Stimulated activated CD8-positive, alpha-beta memory T cell treated with anti-CD3 and anti-CD28 coated beads, Interleukin-15, amount 100 ng/mL, for 4 hours (primary cell): Measurements from ENCODE around the gene TM9SF2.

ENCODE experiments used
- DNase-seq, 2 donors: peaks; one replicate each; pipeline ENCODE4 v3.0.0-alpha.2; 2020; ENCODE audit warnings: low read depth in 2 of 2

Gene TM9SF2

DNA sequence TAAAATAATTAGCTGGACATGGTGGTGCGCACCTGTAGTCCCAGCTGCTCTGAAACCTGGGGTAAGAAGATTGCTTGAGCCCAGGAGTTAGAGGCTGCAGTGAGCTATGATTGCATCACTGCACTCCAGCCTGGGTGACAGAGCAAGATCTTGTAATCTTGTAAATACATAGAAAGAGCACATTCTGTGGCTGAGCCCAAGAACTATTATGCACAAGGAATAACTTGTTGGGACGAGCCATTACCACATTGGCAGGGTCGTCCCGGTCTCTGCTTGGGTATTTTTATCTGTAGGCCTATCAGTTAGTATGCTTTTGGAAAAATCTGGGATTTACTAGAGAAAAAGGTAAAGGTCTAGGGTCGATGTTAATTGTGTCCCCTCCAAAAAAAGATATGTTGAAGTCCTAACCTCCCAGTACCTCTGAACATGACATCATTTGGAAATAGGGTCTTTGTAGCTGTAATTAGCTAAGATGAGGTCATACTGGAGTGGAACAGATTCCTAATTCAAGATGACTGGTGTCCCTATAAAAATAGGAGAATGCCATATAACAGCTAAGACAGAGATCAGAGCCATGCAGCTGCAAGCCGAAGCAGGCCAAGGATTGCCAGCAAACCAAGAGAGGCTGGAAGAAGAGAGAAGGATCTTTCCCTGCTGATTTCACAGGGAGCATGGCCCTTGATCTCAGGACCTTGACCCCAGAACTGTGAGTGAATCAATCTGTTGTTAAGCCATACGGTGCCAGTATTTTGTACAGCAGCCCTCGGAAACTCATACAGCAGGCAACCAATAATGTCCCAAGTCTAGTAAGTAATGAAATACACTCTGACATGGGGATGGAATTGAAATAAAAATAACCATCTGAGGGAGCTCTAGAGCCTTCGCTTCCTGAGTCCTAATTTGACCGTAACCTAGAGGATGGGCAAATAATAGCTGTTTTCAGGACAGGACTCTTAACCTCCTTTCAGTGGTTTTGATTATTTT, 77.0 kb downstream of the TM9SF2 start:
- DNase-seq, result no peak

DNA sequence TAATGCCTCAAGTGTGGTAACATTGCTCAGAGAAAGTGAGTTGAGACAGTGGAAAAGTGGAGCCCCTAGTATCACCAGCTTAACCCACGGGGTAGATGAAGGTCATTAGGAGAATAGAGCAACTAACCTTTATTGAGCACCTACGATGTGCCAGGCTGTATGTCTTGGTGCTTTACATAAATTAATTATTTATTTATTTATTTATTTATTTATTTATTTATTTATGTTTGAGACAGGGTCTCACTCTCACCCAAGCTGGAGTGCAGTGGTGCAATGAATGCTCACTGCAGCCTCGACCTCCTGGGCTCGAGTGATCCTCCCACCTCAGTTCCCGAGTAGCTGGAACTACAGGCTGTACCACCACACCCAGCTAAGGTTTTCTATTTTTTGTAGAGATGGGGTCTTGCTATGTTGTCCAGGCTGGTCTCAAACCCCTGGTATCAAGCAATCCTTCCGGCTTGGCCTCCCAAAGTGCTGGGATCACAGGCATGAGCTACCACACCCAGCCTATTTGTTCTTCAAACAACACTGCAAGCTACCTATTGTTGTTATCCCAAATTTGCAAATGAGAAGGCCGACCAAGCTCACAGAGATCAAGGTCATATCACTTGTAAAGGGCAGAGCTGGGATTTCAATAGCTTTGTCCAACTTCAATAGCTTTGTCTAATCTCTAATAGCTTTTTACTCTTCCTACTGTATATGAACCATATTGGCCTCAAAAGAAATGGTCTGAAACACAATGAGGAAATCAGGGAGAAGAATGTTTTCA, 79.4 kb downstream of the TM9SF2 start:
- DNase-seq, result no peak

GRCh38 chr13:99582511-99582910, 81.2 kb downstream of the TM9SF2 start:
- DNase-seq, result no peak

GRCh38 chr13:99585609-99586008, 84.3 kb downstream of the TM9SF2 start:
- DNase-seq, result no peak

GRCh38 chr13:99587021-99587420, 85.7 kb downstream of the TM9SF2 start:
- DNase-seq, result no peak

DNA sequence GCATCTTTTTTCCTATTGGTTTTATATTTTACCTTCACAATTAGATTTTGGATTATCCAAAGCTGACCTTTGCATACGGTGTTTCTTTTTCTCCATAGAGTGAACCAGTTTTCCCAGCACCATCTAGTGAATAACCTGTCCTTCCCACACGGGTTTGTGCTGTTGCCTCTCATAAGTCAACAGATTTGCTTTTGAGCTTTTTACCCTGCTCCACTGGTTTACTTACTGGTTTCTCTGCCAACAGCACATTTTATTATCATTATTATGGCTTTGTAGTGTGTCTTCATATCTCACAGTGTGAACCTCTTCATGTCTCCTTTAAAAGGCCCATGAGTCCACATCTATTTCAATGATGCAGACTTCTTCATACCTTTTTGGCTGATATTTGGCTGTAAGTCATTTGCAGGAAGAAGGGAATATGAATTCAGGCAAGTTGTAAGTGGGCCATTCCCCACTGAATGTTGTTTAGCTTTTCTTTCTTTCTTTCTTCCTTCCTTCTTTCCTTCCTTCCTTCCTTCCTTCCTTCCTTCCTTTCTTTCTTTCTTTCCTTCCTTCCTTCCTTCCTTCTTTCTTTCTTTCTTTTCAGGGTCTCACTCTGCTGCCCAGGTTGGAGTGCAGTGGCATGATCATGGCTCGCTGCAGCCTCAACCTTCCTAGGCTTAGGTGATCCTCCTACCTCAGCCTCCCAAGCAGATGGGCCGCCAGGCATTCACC, 86.8 kb downstream of the TM9SF2 start:
- no peak for DNase-seq

DNA sequence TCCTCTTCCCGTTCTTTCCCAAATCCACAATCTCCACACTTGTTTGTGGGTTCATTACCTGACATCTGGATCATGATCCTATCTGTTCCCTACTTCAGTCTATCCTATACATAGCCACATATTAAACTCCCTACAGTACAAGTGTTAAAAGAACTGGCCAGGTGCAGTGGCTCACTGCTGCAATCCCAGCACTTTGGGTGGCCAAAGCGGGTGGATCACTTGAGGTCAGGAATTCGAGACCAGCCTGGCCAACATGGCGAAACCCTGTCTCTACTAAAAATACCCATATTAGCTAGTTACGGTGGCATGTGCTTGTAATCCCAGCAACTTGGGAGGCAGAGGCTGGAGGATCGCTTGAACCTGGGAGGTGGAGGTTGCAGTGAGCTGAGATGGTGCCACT, 88.3 kb downstream of the TM9SF2 start:
- no peak for DNase-seq

DNA sequence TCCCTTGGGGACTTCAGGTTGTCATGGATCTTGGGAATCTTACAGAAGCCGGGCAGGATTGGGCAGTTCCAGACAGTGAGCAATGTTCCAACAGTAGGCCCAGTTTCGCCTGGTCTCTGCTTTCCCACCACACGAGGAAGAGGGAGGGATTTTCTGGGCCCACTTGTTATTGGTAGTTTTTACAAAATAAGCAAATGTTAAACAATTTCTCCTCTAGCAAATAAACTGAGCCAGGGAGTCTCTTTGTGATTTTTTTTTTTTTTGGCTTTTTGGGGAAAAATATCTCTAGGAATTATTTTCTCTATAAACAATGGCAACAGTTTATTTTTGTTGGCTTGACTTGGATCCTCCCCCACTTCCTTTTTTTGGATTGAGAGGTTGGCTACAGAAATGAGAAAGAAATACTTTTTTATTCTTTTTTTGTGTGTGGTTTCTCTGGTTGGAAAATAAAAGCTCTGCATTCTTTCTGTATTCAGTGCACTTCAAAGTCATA, 89.3 kb downstream of the TM9SF2 start:
- no peak for DNase-seq

- DNase-seq, result no peak
These were observed 94.9 kb downstream of the TM9SF2 start for GRCh38 chr13:99596180-99596579.

GRCh38 chr13:99600318-99600717, 99.0 kb downstream of the TM9SF2 start:
- no peak for DNase-seq

- DNase-seq, result no peak
These were observed 100.3 kb downstream of the TM9SF2 start for GRCh38 chr13:99601535-99601934.

- no peak for DNase-seq
These were observed 103.4 kb downstream of the TM9SF2 start for GRCh38 chr13:99604636-99605035.

GRCh38 chr13:99605420-99606323, 104.4 kb downstream of the TM9SF2 start:
- peak; percentile 10 for DNase-seq

GRCh38 chr13:99606324-99607066, 105.2 kb downstream of the TM9SF2 start, which contains the start of gene CLYBL:
CLYBL (plus strand) TSS chr13:99606690.
- DNase-seq, result peak; percentile 75 to 78

- DNase-seq, result no peak
These were observed 107.1 kb downstream of the TM9SF2 start for GRCh38 chr13:99608345-99608744.

GRCh38 chr13:99610702-99611289, 109.5 kb downstream of the TM9SF2 start:
- DNase-seq, result no peak
